GM18520 (cell line): ENCODE results near the gene LY6G6D.

ENCODE experiments used
- ATAC-seq: cut with Tn5 transposase; IDR thresholded peaks from one replicate; pipeline ENCODE4 v1.9.1; 2021; ENCODE audit not compliant: unreplicated experiment

LY6G6D gene, protein sequence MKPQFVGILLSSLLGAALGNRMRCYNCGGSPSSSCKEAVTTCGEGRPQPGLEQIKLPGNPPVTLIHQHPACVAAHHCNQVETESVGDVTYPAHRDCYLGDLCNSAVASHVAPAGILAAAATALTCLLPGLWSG

DNA sequence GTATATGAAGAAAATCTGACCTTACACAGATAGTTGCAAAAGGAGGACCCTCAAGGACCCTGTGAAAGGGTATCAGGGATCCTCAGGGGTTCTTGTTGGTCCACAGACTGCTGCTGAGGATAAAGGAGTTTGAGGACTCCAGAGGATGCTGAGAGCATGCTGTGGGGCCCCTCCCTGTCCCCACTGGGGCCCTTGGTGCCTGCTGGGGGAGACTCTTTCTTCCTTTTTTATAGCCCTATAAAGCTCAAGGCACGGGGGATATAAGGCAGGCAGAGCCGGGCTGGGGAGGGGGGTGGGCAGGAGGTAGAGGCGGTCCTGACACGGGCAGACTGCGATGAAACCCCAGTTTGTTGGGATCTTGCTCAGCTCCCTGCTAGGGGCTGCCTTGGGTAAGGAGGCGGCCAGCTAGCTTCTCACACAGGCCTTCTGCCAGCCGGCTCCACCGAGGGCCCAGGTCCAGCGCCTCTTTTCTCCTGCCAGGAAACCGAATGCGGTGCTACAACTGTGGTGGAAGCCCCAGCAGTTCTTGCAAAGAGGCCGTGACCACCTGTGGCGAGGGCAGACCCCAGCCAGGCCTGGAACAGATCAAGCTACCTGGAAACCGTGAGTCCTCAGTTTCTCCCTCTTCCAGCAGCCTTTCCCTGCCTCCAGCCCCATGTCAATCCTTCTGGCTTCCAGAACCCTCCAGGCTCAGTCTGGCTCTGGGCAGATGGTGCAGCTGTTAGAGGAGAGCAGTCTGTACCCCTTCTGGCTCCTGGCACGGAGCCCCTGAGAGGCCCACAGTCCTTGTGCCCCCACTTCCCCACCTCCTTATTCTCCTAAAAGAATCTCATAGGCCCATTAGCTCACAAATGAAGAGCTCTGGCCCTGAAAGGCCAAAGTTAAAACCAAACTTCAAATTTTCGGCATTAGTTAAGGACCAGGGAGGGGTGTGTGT is at the start of gene LY6G6D:
LY6G6D (plus strand) TSS at position 327 of the 937 bp plus-strand sequence; CDS start at position 335, 8 bp downstream.
- ATAC-seq: no peak

DNA sequence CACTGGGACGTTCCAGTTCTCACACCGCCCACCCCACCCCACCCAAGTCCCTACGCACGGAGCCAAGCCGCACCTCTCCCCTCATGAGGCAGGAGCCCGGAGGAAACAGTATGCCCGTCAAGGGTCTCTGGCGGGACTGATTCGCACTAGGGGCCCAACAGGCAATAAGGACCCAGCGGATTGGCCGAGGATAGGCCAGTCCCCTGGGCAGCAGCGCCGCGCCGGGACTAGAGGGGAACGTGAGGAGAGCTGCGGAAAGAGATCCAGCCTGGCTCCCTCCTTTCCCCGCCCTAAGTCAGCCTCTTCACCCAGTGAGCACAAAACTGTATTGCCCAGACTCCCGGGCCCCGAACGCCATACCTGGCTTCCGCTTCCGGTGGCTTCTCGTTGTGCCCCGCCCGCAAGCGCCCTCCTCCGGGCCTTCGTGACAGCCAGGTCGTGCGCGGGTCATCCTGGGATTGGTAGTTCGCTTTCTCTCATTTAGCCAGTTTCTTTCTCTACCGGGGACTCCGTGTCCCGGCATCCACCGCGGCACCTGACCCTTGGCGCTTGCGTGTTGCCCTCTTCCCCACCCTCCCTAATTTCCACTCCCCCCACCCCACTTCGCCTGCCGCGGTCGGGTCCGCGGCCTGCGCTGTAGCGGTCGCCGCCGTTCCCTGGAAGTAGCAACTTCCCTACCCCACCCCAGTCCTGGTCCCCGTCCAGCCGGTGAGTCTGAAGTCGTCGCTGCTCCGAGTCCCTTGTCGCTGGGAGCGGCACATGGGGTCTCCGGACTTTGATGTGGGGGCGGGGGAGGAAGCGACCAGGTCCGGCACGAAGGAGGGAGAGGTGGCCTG is 49.4 kb upstream of the LY6G6D start, which contains the start of gene CSNK2B:
CSNK2B (plus strand) TSS at position 580 of the 836 bp plus-strand sequence. CDS start 752 bp downstream, outside the sequence.
- peak; percentile 81 for ATAC-seq

DNA sequence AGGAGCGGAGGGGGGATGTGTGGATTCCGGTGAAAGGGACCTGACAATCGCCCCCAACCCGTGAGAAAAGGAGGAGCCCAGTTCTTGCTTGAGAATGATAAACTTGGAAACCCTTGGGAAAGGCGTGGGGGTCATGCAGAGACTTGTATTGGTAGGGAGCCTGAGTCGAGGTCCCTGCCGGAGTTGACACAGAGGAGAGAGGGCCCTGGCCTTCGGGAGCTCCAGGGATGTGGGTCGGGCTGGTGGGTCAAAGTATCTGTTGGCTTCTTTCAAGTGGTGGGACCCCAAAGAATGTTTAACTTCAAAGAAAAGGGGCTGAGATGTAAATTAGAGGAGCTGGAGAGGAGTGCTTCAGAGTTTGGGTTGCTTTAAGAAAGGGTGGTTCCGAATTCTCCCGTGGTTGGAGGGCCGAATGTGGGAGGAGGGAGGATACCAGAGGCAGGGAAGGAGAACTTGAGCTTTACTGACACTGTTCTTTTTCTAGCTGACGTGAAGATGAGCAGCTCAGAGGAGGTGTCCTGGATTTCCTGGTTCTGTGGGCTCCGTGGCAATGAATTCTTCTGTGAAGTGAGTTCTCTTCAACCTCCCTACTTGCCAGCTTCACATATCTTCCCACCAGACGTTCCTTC is 48.7 kb upstream of the LY6G6D start:
- ATAC-seq: no peak

DNA sequence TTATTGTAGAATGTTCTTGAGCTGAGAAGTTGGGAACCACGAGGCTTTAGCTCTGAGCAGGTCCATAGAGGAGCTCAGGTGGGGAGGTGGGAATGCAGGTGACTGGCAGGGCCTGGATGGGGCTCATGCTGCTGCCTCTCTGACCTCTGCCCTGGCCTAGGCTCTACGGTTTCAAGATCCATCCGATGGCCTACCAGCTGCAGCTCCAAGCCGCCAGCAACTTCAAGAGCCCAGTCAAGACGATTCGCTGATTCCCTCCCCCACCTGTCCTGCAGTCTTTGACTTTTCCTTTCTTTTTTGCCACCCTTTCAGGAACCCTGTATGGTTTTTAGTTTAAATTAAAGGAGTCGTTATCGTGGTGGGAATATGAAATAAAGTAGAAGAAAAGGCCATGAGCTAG is 45.5 kb upstream of the LY6G6D start, which contains the start of gene LY6G5B:
LY6G5B (plus strand) TSS at position 301 of the 400 bp plus-strand sequence. CDS start 975 bp downstream, outside the sequence.
- no peak for ATAC-seq

DNA sequence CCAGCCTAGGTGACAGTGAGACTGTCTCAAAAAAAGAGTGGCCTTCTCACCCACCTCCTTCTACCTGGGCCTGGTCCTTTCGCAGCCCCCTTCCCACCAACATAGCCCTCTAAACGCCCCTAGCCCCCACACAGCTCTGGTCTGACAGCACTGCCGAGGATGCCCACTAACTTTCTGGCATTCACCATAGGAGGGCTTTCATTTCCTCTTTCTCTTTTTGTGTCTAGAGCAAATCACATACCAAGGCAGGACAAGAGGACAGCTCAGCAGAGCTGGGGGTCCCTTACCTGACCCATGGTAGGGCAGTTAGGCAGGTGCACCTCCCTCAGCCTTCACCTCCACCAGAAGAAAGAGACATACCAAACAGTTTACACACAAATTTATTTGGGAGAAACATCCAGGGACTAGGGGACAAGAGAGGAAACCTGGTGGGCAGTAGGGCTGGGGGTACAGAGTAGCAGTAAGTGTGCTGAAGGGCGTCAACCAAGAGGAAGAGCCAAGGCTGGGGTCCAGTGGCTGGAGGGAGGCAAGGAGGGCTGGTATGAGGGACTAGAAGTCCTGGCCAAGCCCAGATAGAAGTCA is 38.7 kb upstream of the LY6G6D start:
- no peak for ATAC-seq

DNA sequence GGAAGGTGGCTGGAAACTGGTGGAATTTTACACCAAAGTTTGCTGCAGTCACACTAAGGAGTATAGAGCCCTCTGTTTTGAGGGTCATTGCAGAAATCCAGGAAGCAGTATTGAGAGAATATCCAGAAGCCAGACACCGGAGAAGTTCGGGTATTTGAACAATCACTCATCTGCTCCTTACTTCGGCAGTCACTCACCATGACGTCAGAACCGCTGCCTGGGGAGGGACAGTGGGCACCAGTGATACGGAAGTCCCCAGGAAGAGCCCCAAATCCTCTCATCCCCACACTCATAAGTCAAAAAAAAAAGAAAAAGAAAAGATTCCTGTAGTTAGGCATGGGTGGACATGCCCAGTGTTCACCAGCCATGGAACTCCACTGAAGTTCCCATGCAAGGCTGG is 38.2 kb upstream of the LY6G6D start:
- ATAC-seq: no peak

DNA sequence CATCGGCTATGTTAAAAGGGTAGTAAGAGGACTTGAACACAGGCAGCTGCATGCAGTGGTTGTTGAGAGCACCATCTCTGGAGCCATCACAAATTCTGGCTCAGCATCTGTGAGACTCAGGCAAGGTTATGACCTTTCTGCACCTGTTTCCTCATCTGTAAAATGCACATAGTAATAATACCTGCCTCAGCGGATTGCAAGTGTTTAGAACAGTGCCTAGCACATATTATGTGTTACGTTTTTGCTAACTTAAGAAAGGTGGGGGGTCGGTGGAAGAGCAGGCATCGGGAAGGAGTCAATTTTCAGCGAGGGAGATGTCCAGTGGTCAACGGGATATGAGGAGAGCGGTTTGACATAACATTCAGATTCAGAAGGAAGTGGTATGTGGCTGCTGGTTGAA is 37.2 kb upstream of the LY6G6D start:
- ATAC-seq: no peak

DNA sequence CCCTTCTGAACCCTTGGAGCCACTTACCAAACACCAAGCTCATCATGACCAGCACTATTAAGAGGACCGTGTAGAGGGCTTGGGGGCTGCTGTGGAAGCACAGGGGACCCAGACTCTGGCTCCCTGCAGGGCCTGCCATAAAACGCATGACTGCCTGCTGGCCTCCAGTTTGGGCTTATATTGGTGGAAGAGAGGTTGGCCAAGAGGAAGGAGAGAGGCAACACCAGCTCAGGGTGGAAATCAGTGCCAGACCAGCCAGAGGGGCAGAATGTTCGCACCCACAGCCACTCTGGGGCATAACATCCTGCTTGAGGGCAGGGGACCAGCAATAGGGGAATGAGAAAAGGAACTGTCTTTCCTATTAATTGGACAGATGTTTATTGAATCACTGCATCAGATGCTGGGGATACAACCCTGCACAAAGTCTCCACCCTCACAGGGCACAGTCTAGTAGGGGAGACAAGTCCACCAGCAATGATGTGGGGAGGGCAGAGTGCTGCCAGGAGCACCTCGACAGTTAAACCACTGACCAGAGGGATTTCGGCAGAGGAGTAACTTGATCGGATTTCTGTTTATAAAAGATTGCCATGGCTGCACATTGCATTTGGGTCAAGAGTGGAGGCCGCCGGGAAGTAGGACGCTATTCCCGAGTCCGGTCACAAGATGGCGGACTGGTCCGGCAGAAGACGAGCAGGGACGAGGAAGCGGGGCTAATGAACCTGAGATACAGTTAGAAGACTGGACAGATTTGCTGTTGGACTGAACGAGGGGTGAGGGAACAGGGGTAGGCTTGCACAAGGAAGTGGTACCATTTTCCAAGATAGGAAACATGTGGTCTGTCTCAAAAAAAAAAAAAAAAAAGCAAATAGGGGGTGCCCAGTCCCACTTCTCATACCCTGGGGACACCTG is 34.7 kb upstream of the LY6G6D start, which contains the start of gene LY6G5C:
LY6G5C (minus strand) TSS at position 842 of the 909 bp plus-strand sequence; CDS start at position 148, 694 bp downstream.
- no peak for ATAC-seq

DNA sequence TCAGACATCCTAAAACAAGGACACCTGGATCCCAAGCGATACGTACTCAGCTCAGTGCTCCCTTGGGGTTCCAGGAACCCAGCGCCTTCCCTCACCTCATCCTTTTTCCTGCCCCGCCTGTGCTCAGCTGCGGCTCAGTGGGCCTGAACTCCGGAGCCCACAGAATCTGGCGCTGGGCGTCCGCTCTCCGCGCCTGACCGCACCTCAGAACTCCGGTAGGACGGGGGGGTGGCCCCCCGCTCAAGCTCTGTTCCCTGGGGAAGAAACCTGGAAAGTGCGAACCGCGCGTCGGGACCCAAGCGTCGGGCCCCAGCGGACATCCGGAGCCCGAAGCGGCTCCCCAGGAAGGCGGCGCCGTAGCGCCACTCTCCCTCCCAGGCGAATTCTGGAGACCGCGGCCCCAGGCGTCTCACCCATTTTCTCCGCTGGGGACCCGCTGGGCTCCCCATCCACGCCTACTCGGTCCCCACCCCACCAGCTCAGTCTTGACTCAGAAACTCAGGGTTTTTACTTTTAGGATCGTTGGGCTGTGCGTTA is 33.9 kb upstream of the LY6G6D start:
- no peak for ATAC-seq

DNA sequence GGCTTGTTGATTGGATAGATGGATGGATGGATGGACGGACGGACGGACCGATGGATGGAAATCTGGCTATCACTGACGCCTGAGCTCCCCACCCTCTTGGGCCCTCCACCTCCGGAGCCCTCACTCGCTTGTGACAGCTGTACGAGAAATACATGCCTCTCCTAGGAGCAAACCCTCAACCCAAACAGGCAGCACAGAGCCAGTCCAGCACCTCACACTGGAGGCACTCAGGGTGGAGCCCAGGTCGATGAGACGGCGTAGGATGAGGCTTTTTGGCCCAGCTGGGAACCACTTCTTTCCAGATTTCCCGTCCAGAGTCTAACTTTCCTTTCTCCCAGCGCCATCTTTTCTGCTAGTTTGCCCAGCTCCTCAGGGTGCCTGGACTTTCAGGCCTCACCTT is 31.6 kb upstream of the LY6G6D start:
- ATAC-seq: no peak

DNA sequence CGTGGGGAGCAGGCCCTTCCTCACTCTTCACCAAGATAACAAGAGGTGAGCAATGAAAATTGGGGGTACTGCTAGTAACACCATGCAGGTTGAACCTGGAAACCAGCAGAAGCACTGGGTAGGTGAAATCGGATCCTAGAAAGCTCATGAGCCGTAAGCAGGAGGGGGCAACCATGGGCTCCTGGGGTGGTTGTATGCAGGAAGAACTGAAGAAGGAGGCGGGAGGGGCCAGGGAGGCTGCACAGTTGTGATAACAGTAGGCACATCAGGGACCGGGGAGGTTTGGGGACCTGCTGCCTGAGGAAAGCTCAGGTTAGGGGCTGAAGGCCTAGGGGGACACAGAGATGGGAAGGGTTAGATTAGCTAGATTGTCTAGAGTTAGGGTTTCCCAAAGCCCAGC is 28.7 kb upstream of the LY6G6D start:
- ATAC-seq: no peak

DNA sequence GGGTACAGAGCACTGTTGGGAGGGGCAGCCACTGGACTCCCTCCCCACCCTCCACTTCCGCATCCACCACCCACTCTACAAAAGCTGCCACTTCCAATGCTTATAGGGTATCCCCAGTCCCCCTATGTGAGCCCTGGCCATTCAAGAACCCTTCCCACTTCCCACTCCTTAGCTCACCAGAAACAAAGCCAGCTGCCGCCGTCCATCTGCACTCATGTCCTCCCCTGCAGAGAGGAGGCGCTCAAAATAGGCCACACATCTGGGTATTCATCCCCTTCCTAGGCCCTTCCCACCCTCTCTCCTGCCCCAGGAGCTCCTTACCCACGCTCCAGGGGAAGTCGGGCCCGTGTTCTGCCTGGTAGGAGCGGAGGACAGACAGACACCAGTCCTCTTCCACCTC is 27.8 kb upstream of the LY6G6D start:
- no peak for ATAC-seq

DNA sequence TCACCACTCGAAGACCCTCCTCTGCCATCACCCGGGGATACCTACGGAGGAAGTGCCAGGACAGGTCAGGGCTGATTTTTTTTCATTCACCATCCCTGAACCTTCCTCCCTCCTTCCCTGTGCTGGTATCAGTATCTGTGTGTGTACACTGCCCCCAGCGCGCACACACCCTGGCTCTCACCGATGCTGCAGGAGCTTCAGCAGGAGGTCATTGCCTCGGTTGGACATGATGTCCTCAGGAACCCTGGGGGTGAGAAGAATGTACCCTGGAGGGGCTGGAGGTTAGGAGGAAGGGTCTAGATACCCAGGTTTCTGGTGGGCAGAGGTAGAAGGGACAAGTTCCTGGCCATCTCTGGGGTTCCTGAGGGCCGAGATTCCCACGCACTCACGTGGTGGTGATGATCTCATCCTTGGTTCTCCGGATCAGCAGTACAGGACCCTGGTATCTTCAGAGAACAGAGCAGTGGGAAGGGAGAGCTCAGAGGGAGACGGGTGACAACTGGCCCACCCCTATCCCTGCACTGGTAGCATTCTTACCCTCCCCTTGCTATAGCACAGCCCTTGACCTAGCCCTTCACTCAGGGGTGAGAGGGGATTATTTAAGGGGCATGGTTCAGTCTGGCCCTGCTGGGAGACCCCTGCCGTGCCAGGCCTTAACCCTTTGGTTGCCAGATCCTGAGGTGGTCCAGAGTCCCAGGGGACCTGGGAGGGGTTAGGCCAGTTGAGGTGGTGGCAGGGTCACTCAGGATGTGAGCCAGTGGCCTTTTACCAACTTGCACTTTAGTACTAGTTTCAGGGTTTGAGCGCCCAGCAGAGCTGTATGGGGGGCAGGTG is 27.1 kb upstream of the LY6G6D start:
- no peak for ATAC-seq

DNA sequence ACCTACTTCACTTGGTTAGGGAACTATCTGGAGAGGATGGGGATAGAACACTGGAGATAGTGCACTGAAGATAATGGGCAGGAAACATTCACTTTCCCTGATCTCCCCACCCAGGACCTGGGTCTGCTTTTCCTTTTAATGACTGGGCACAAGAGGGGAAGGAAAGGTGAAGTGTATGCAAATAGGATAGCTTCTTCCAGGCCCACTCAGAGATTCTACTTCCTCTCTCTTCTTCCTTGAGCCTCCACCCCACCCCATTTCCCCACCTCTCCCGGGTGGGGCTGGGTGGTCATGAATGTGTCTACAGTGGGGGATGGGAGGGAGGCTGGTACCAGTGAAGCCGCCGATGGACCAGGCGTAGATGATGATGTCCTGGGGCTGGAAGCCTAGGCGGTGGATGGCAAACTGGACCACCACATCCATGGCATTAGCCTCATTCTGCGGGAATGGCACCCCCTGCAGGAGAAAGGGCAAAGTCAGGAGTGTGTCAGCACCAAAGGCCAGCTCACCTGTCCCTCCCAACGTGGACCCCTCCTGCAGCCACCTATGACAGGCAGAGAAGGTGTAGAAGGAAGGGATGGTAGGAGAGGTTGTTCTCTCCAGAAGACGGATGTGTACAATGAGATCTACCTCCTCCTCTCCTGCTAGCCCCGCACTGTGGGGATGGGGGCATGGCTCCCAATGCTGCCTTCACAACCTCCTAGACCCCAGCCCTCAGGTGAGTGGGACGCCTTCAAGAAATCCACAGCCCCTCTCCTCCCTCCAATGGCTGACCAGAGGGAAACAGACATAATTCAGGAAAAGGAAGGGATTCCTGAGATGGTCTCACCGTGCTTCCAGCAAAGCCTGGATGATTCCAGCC is 25.7 kb upstream of the LY6G6D start:
- ATAC-seq: no peak

DNA sequence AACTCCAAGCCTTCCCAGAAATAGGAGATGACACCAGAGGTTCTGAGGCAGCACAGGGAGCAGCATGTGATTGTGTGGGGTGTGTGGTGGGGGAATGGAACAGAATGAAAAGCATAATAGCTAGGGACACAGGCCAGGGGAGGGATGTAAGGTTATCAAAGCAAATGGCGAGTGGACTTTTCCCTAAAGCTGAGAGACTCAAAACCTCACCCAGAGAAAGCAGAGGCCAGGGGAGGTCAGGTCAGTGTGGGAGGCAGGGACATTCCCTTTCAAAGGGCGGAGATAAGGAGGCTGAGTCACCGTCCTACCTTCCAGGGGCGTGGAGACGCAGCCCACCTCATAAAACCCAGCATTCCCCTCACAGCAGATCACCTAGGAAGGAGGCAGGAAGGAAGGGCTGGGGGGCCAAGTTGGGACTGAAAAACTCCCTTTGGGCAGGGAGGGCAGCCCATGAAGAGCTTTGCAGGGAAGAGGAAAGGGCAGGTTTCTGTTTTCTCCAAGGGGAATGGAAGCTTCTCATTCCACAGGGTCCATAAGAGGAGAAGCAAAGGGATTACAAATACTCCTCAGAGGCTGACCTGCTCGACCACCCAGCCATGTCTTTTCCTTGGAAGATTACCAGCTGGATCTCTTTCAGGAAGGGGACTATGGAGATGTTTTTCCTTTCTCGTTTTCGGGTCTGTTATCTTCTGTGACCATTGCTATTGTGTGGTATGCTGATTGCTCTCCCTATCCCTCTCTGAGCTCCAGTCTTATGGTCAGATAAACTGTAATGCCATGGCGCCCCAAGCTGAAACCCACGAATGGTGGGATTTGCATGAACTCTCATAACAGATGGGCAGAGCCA is 24.7 kb upstream of the LY6G6D start:
- ATAC-seq: no peak

DNA sequence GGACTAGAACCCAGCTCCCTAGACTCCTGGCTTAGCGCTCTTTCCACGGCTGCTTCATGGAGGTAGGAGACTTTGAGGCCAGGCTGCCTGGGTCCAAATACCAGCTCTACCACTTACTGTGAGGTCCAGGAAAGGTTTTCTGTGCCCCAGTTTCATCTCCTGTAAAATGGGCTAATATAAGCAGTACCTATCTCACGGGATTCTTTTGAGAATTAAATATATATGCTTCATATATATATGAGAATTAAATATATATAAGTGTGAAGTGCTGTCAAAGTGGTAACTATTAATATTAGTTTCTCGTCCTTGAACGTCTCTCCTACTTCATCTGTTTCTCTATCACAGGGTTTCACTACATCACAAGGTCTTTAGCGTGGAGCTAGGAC is 24.1 kb upstream of the LY6G6D start:
- no peak for ATAC-seq
